HG03060 (cell line): ENCODE data around the gene MMP26.

Experiments used
- ATAC-seq: cut with Tn5 transposase; IDR thresholded peaks from one replicate; pipeline ENCODE4 v1.9.1; 2021; ENCODE audit warnings: low read depth, moderate number of reproducible peaks; ENCODE audit not compliant: unreplicated experiment

MMP26 gene

GRCh38 chr11:4704054-4704789 lies at the start of gene MMP26:
TSS of gene MMP26 (plus strand) at chr11:4704784.
- ATAC-seq, result peak; percentile 36

- ATAC-seq, result no peak
Measured at GRCh38 chr11:4658629-4659445, 45.7 kb upstream of the MMP26 start.

GRCh38 chr11:4662876-4663275 lies 41.7 kb upstream of the MMP26 start:
- ATAC-seq, result no peak

GRCh38 chr11:4664183-4664582 lies 40.4 kb upstream of the MMP26 start:
- no peak for ATAC-seq

- ATAC-seq, result no peak
Measured at GRCh38 chr11:4664786-4665185, 39.8 kb upstream of the MMP26 start.

- no peak for ATAC-seq
Measured at GRCh38 chr11:4665424-4665823, 39.2 kb upstream of the MMP26 start.

- no peak for ATAC-seq
Measured at GRCh38 chr11:4671741-4672140, 32.8 kb upstream of the MMP26 start.

GRCh38 chr11:4672470-4672869 lies 32.1 kb upstream of the MMP26 start:
- no peak for ATAC-seq

GRCh38 chr11:4673781-4674180 lies 30.8 kb upstream of the MMP26 start:
- ATAC-seq, result no peak

- no peak for ATAC-seq
Measured at GRCh38 chr11:4677948-4678347, 26.6 kb upstream of the MMP26 start.

GRCh38 chr11:4680341-4680740 lies 24.2 kb upstream of the MMP26 start:
- ATAC-seq, result no peak

GRCh38 chr11:4682623-4683419 lies 21.8 kb upstream of the MMP26 start:
- ATAC-seq, result no peak

- no peak for ATAC-seq
Measured at GRCh38 chr11:4684631-4685285, 19.8 kb upstream of the MMP26 start.

- no peak for ATAC-seq
Measured at GRCh38 chr11:4695442-4695841, 9.1 kb upstream of the MMP26 start.

GRCh38 chr11:4697585-4697984 lies 7.0 kb upstream of the MMP26 start, which contains the start of gene OR51E2:
TSS of gene OR51E2 (minus strand) at chr11:4697853. CDS start at chr11:4682711, 15,142 bp downstream.
- no peak for ATAC-seq

- peak; percentile 87 for ATAC-seq
Measured at GRCh38 chr11:4699697-4700435, 4.7 kb upstream of the MMP26 start.

GRCh38 chr11:4700436-4700820 lies 4.2 kb upstream of the MMP26 start:
- no peak for ATAC-seq

GRCh38 chr11:4704790-4705334 lies 278 bp downstream of the MMP26 start:
- no peak for ATAC-seq

GRCh38 chr11:4713241-4713640 lies 8.7 kb downstream of the MMP26 start:
- ATAC-seq, result no peak

GRCh38 chr11:4714300-4714699 lies 9.7 kb downstream of the MMP26 start:
- no peak for ATAC-seq
